Activated naive CD4-positive, alpha-beta T cell treated with Interleukin-2 at 50 U/mL for 16 hours (primary cell): ENCODE data around the gene AGBL1.
"Not testable (repeated sequence)": the region's sequence is repeated elsewhere in the genome, so short reads cannot be mapped to it uniquely, and the experiment has no call there.

Experiments used
- DNase-seq: peaks from one replicate; pipeline ENCODE4 v3.0.0-alpha.2; 2020

The AGBL1 gene

GRCh38 chr15:86842199-86842598 is 762.5 kb downstream of the AGBL1 start:
- DNase-seq = no peak

DNA sequence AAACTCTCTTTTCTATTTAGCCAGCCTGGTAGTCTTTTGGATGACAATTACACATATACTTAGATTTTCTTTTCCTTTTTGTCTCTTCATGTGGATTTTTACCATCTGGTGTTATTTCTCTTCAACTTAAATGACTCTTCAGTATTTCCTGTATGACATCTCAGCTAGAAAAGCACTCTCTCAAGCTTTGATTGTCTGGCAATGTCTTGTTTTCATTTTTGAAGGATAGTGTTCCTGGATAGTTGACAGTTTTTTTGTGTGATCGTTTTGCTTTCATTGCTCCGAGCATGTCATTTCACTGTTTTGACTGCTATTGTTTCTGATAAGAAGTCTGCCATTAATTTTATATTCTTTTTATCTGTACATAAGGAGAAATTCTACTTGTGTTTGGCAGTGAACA is 766.4 kb downstream of the AGBL1 start:
- DNase-seq = no peak

- no peak for DNase-seq
Observed at GRCh38 chr15:86849136-86849535, 769.5 kb downstream of the AGBL1 start.

DNA sequence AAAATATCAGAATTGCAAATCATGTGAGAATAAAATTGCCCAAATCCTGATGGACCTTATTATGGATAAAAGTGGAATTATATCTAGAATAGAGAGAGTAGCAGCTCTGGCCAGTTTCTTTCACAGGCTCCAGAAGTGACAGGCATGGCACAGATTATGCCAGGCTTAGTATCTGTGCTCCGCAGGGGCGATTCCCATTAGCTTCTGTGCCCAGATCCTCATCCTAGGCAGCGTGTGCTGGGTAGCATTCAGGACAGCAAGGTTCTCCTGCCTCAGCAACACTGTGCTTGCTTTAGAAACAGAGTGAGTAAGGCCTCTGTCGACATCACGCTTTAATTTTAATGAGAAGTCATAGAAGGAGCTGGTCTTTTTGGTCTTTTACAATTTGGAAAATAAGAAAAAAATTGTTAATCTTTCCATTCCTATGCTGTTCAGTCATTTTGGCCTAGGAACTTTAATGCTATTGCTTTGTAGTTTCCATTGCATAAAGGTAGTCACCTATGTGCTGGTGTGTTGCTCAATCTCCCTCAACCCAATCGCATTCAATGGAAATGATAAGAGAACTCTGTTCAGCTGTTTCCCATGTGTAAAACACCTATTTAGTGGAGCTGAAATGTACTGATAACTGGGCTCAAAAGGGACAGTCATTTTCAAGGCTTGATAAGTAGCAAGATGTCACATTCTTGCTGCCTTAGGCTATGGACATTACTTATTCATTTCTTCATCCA is 770.1 kb downstream of the AGBL1 start:
- no peak for DNase-seq

GRCh38 chr15:86850939-86851338 is 771.3 kb downstream of the AGBL1 start:
- DNase-seq = no peak

DNA sequence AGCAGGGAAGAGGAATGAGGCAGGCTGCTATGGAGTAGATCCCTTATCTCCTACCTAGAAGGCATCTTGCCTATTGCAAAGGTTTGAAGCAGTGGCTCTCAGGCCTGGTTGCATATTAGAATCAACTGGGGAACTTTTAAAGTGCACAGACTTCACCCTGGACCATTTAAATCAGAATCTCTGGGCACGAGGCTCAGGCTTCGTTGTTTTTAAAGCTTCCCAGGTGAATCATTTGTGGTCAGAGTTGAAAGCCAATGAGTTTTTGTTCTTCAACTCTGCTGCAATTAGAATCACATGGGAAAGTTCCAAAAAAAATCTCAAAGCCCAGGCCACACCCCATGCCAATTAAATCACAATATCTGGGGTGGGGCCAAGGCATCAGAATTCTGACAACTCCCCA is 773.1 kb downstream of the AGBL1 start:
- no peak for DNase-seq

- no peak for DNase-seq
Observed at GRCh38 chr15:86854176-86854575, 774.5 kb downstream of the AGBL1 start.

GRCh38 chr15:86855307-86856291 is 775.9 kb downstream of the AGBL1 start:
- no peak for DNase-seq

GRCh38 chr15:86857701-86858100 is 778.0 kb downstream of the AGBL1 start:
- no peak for DNase-seq

DNA sequence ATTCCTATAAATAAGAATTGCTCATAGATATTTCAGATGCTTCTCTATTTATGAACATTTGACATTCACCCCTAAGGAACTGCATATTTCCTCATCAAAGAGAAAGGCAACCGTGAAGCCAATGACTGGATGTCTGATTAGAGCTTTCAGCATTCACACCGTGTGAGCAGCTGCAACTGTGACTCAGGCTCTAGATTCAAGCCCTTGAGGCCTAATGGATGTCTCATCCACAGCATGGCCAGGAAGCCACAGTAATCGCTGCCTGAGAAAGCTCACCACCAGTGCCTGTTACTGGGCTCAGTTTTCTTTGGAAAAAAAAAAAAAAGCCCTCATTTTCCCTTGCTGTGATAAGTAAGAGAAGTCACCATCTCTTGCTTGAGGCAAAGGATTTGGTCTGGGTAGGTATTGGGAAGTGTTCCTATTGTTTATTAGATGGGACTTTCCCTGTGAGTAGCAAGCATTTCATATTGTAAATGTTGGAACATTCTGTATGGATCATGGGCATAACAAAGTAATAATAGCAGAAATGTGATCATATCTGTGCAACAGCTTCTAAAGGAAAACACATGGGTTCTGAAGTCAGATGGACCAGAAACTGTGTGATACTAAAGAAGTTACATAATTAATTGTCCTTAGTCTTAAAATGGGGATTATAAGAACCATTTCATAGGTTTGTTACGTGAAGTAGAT is 783.7 kb downstream of the AGBL1 start:
- no peak for DNase-seq

- no peak for DNase-seq
Observed at GRCh38 chr15:86865920-86866319, 786.2 kb downstream of the AGBL1 start.

DNA sequence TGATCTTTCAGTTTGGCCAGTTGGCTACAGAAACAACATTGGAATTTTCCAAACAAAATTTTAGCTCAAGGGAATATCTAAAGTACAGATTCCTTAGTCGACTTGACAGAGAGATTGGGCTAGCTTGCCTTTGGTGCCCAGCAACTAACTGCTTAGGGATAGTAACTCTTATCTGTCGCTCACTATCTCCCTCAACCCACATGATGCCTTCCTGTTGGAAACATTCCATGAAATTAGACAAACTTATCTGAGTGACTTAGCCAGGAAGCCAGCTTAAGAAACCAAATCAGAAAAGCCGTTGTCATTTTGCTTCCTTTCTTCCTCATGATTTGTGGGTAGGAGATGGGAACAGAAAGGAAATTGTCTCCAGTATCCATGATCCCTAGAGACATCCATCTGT is 791.2 kb downstream of the AGBL1 start:
- no peak for DNase-seq

DNA sequence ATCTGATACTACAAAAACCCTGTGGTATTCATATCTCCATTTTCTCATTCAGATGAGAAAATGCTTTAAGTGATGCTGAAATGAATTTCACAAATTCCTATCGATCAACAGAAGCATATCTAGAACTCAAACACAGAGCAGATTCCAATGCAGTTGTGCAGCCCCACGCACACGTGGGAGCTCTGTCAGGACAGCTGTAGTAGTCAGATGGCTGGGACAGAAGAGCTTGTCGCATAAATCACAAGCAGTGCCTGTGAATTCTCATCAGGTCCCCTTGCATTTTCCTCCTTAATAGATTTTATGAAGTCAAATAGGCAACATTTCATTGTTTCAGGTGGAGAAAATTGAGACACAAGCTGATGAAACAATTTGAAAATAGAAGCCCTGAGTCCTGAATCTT is 792.3 kb downstream of the AGBL1 start:
- no peak for DNase-seq

DNA sequence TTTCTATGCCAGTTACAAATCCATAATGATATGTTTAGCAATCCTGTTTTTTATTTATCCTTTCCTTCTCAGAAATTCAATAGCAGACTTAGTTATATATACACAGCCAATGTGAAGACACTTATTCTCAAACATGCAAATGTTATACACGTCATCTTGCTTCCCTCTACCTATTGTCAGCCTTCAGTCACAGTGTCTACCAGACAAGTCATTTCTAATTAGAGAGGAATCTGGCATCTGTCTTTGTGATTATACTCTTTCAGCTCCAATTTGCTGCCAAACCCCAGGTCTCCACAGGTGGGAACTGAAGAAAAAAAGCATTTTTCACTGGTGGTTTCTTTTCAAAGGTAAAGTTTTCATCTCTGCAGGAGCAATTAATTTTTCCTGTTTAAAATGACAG is 793.1 kb downstream of the AGBL1 start:
- no peak for DNase-seq

GRCh38 chr15:86875067-86875466 is 795.4 kb downstream of the AGBL1 start:
- DNase-seq = no peak

GRCh38 chr15:86876387-86876944 is 796.8 kb downstream of the AGBL1 start:
- no peak for DNase-seq

DNA sequence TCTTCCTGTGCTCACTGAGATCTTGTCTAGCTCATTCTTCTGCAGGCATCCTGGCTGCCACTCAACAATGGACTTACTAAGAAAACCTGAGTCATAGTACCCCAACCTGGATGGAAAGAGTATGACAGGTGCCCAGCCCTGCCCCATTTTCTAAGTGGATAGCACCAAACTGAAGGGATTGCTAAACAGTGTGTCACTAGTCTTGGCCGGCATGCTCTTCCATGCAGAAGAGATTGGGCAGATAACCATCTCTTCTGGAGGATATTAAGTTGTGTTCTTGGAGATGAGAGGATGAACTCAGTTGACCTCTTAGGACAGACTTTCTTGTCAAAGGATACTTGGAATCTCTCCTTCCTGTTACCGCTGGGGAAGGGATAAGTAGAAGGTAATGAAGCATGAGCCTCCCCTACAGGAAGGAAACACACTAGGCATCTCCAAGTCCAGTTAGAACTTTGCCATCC is 797.5 kb downstream of the AGBL1 start:
- no peak for DNase-seq

- DNase-seq = not testable (repeated sequence)
Observed at GRCh38 chr15:86878844-86879243, 799.2 kb downstream of the AGBL1 start.

DNA sequence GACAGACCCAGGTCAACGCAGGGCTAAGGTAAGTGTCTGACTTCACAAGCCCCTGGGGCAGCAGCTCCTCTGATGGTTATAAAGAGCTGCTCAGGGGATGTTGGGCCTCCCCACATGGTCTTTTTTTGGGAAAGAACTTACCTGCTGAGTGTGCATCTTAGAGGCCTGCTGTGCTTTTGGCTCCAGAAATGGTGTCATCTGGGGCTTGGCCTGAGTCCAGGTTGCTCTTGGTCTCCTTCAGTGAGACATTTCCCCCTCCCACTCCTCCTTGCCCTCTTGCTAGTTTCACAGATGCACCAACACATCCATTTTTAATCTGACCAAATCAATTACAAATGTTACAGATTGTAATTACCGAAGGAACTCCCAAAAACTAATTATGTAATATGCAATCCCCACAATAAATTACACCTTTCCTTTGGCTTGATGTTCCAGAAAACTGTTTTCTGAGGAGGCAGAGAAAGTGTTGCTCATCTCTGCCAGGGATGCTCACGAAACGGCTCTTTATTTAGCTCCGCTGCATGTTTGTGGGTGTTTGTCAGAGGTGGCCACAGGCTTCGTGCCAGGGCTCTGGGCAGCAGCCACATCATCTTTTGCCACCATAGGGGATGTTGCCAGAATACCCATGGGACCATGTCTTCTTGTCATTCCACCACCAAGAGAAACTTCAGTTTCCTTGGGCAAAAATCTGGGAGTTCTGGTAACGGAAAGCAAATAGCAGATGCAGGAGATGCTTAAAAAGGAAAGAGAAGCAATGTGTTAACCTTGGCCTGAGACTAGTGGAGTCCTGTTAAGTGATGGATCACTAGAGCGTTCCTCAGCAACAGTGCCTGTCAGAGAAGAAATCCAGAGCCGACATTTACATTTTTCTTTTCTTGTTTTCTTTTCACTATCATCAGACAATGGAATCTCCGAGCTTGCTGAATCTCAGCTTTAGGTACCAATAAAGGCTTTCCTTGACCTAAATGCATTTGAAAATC is 799.9 kb downstream of the AGBL1 start:
- DNase-seq = no peak

- DNase-seq = no peak
Observed at GRCh38 chr15:86885616-86886015, 805.9 kb downstream of the AGBL1 start.

DNA sequence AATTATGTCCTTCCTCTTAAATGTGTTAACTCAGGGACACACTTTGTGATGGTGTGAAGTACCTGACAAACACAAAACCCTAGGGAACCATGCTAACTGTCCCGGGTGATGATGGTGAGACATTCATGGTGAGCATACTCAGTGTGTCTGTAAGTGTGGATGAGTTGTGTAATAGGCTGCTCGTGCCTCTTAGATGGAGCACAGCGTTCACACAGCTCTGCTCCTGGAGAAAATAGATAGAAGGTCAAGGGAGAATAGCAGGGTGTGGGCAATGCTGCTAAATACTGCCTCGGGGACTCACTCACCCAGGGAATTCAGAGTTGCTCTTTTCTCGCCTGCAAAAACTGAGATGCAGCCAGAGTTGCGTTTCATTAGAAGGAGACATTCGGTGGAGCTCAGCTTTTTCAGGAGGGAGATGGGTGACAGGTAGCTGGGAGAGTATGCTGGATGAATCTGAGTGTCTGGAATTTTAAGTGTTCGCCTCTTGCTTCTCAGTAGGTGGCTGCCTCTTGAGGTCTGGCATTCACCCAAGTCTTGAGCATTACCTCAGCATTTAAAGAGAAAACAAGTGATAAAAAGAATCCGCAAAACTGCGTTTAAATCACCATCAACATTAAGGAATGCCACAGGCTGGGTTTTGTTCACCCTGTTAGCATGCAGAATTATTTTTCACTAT is 813.2 kb downstream of the AGBL1 start:
- DNase-seq = no peak
